ENCODE measurements around the gene COPS9. TPM values are rescaled to one million over a fixed set of nuclear protein-coding genes. Genes with fewer than 3 reads are reported as not detected.

The COPS9 gene
- total RNA-seq, 1 experiment from 2014 or later, result 134 TPM

GRCh38 chr2:240086563-240086962 is 49.5 kb downstream of the COPS9 start:
- CTCF ChIA-PET, result no interaction called here
- intact Hi-C loops (cut with micrococcal nuclease; ENCODE audit: unreplicated experiment), result no loop called here

More at GRCh38 chr2:240086563-240086962, 49.5 kb downstream of the COPS9 start:
- H3K4me1 ChIP-seq (ENCODE audit: control insufficient read depth, insufficient read depth, low read length), result no peaks in the 10 kb centered on the region
- no peaks in the 10 kb centered on the region; the same call in 1 of the 2 replicates for H3K36me3 ChIP-seq (ENCODE audit: control insufficient read depth, insufficient read depth, low read length)
- POLR2A ChIA-PET, result no interaction called here
- H3K27ac ChIP-seq (ENCODE audit: low read length), result no peak overlapping the region
- peaks cover 8% of the 10 kb centered on the region for H3K27me3 ChIP-seq (ENCODE audit: control insufficient read depth, insufficient read depth, low read length)
- BruUV-seq (replicated peaks), result no TSS peak
- no peak for DNase-seq (ENCODE audit: low read depth, low spot score)
- in situ Hi-C loops (cut with HindIII; ENCODE audit: low pct_unique_long_range_greater_than_20kb, low sequenced_read_pairs), result no loop called here
- TF ChIP-seq REST (IDR thresholded peaks at IDR 0.05; ENCODE audit: insufficient read depth in 1 of 2, low read depth in 2 of 2, low read length in 1 of 2), result no peak
- TF ChIP-seq, protein P1, sequence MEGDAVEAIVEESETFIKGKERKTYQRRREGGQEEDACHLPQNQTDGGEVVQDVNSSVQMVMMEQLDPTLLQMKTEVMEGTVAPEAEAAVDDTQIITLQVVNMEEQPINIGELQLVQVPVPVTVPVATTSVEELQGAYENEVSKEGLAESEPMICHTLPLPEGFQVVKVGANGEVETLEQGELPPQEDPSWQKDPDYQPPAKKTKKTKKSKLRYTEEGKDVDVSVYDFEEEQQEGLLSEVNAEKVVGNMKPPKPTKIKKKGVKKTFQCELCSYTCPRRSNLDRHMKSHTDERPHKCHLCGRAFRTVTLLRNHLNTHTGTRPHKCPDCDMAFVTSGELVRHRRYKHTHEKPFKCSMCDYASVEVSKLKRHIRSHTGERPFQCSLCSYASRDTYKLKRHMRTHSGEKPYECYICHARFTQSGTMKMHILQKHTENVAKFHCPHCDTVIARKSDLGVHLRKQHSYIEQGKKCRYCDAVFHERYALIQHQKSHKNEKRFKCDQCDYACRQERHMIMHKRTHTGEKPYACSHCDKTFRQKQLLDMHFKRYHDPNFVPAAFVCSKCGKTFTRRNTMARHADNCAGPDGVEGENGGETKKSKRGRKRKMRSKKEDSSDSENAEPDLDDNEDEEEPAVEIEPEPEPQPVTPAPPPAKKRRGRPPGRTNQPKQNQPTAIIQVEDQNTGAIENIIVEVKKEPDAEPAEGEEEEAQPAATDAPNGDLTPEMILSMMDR (IDR thresholded peaks at IDR 0.05), result no peak
- TF ChIP-seq TCF7L2 (IDR thresholded peaks at IDR 0.05; ENCODE audit: low read depth, low read length), result no peak
- no peak for TF ChIP-seq SIN3A (IDR thresholded peaks at IDR 0.05; ENCODE audit: borderline replicate concordance, insufficient read depth, low read depth, low read length)
- no peak for TF ChIP-seq POLR2AphosphoS5 (IDR thresholded peaks at IDR 0.05; ENCODE audit: low read depth, low read length)
- H3K9me3 ChIP-seq (ENCODE audit: control insufficient read depth, insufficient read depth, low read depth, low read length), result peaks cover 18% of the 10 kb centered on the region
- no peak for ATAC-seq
- no peak overlapping the region for H3K4me3 ChIP-seq (ENCODE audit: low read depth in 2 of 2, low read length in 2 of 2)

Other genes starting within 250 kb of the COPS9 start
- 154 TPM for gene NDUFA10, start 111.0 kb downstream of the COPS9 start, total RNA-seq (2021; ENCODE audit: unreplicated experiment)
- gene OR6B2, start 105.9 kb downstream of the COPS9 start, total RNA-seq (2021; ENCODE audit: unreplicated experiment), result not detected
- not detected for gene OR6B3, start 82.8 kb downstream of the COPS9 start, total RNA-seq (2021; ENCODE audit: unreplicated experiment)
- not detected for gene OTOS, start 4.4 kb upstream of the COPS9 start, total RNA-seq (2021; ENCODE audit: unreplicated experiment)